Measurements from ENCODE around the gene CSF2. TPM values are rescaled to one million over a fixed set of nuclear protein-coding genes. Genes with fewer than 3 reads are reported as not detected.
"Not testable (repeated sequence)": the region's sequence is repeated elsewhere in the genome, so short reads cannot be mapped to it uniquely, and the experiment has no call there.

CSF2 gene
- total RNA-seq, 2 experiments from 2014 or later: 52.6 to 59.5 TPM

- Mint-ChIP-seq H3K4me1 (peaks cover 77% of the 10 kb centered on the region), H3K27ac (peak overlapping the region; percentile 98), H3K4me3 (peak overlapping the region; percentile 64), H3K36me3 (ENCODE audit: low read depth) (no peaks in the 10 kb centered on the region), H3K9me3 (ENCODE audit: low read depth) (peaks cover 5% of the 10 kb centered on the region), H3K27me3 (no peaks in the 10 kb centered on the region)
- no peak for DNase-seq
- intact Hi-C loops (cut with DNase I, micrococcal nuclease): loop anchor here (1.0 to 10.0 kb wide), 10 partner anchors 11 to 851 kb away; partner anchors contain the start of genes CSF2 (in 1 of the 2) and SLC22A4 (in 1 of the 2)
- POLR2A ChIA-PET: interaction anchor here (0.6 to 1.0 kb wide), 4 partner anchors 122 to 723 kb away, joined by 3 to 6 read pairs (median 5); partner anchors contain the start of gene SLC22A4
- ATAC-seq: no peak
- CTCF ChIA-PET: interaction anchor here (0.7 to 2.4 kb wide), 6 partner anchors 25 to 87 kb away, joined by 3 to 10 read pairs (median 5); partner anchors contain the start of gene CSF2
Measured at GRCh38 chr5:132102944-132103331, 29.3 kb downstream of the CSF2 start.

GRCh38 chr5:132103332-132103951 lies 29.9 kb downstream of the CSF2 start:
- ATAC-seq (peak; percentile 57), DNase-seq (peak; percentile 82)
- POLR2A ChIA-PET: interaction anchor here (0.6 to 0.7 kb wide), 2 partner anchors 122 to 724 kb away, joined by 3 to 4 read pairs; no protein-coding TSS in a partner anchor
- Mint-ChIP-seq H3K36me3 (ENCODE audit: low read depth) (no peaks in the 10 kb centered on the region), H3K9me3 (ENCODE audit: low read depth) (peaks cover 5% of the 10 kb centered on the region), H3K27ac (peak overlapping the region; percentile 98), H3K27me3 (no peaks in the 10 kb centered on the region), H3K4me3 (peak overlapping the region; percentile 64), H3K4me1 (peaks cover 73% of the 10 kb centered on the region)
- CTCF ChIA-PET: interaction anchor here (0.7 to 2.4 kb wide), 4 partner anchors 26 to 94 kb away, joined by 3 to 9 read pairs (median 4); no protein-coding TSS in a partner anchor
- intact Hi-C loops (cut with DNase I, micrococcal nuclease): loop anchor here (1.0 to 10.0 kb wide), 10 partner anchors 11 to 851 kb away; partner anchors contain the start of genes CSF2 (in 1 of the 2) and SLC22A4 (in 1 of the 2)

- peak; percentile 2 for ATAC-seq
Measured at GRCh38 chr5:132103969-132104391, 30.4 kb downstream of the CSF2 start.

GRCh38 chr5:132104556-132104955 lies 31.0 kb downstream of the CSF2 start:
- Mint-ChIP-seq H3K27me3 (no peaks in the 10 kb centered on the region), H3K4me3 (no peak overlapping the region), H3K4me1 (peaks cover 65% of the 10 kb centered on the region), H3K36me3 (ENCODE audit: low read depth) (no peaks in the 10 kb centered on the region), H3K27ac (peak overlapping the region; percentile 51), H3K9me3 (ENCODE audit: low read depth) (peaks cover 5% of the 10 kb centered on the region)
- intact Hi-C loops (cut with DNase I, micrococcal nuclease): loop anchor here (5.0 to 10.0 kb wide), 5 partner anchors 188 to 852 kb away; partner anchors contain the start of gene SLC22A4 (in 1 of the 2)
- no peak for DNase-seq
- ChIA-PET POLR2A (interaction anchor here (0.6 kb wide), 1 partner anchor 83 kb away, joined by 3 read pairs; no protein-coding TSS in a partner anchor), CTCF (interaction anchor here (0.8 to 1.2 kb wide), 2 partner anchors 24 to 96 kb away, joined by 3 to 4 read pairs; no protein-coding TSS in a partner anchor)
- ATAC-seq: peak; percentile 5

More at GRCh38 chr5:132103969-132104391, 30.4 kb downstream of the CSF2 start:
- ChIA-PET CTCF (interaction anchor here (0.8 to 2.4 kb wide), 3 partner anchors 25 to 95 kb away, joined by 3 to 9 read pairs (median 4); no protein-coding TSS in a partner anchor), POLR2A (interaction anchor here (0.7 kb wide), 1 partner anchor 121 kb away, joined by 4 read pairs; no protein-coding TSS in a partner anchor)
- H3K36me3 Mint-ChIP-seq (ENCODE audit: low read depth): no peaks in the 10 kb centered on the region
- H3K4me1 Mint-ChIP-seq: peaks cover 71% of the 10 kb centered on the region
- peak overlapping the region; percentile 64 for H3K4me3 Mint-ChIP-seq
- peak overlapping the region; percentile 98 for H3K27ac Mint-ChIP-seq
- peak; percentile 41 for DNase-seq
- no peaks in the 10 kb centered on the region for H3K27me3 Mint-ChIP-seq
- H3K9me3 Mint-ChIP-seq (ENCODE audit: low read depth): peaks cover 5% of the 10 kb centered on the region
- intact Hi-C loops (cut with DNase I, micrococcal nuclease): loop anchor here (1.0 to 10.0 kb wide), 10 partner anchors 10 to 852 kb away; partner anchors contain the start of genes CSF2 (in 1 of the 2) and SLC22A4 (in 1 of the 2)

GRCh38 chr5:132105688-132106087 lies 32.1 kb downstream of the CSF2 start:
- Mint-ChIP-seq H3K36me3 (ENCODE audit: low read depth) (no peaks in the 10 kb centered on the region), H3K9me3 (ENCODE audit: low read depth) (peaks cover 5% of the 10 kb centered on the region), H3K27ac (peak overlapping the region; percentile 27), H3K27me3 (no peaks in the 10 kb centered on the region), H3K4me3 (no peak overlapping the region), H3K4me1 (peaks cover 63% of the 10 kb centered on the region)
- ChIA-PET CTCF (interaction anchor here (0.8 to 1.2 kb wide), 2 partner anchors 41 to 42 kb away, joined by 3 to 5 read pairs; no protein-coding TSS in a partner anchor), POLR2A (no interaction called here)
- no peak for ATAC-seq
- no peak for DNase-seq
- intact Hi-C loops (cut with DNase I, micrococcal nuclease): loop anchor here in 1 of 2 experiments (10.0 kb wide), 1 partner anchor 649 kb away; no protein-coding TSS in a partner anchor

GRCh38 chr5:132108495-132108894 lies 34.9 kb downstream of the CSF2 start:
- H3K27me3 Mint-ChIP-seq; H3K36me3 Mint-ChIP-seq (ENCODE audit: low read depth); ATAC-seq; DNase-seq; POLR2A ChIA-PET; CTCF ChIA-PET; H3K4me3 Mint-ChIP-seq; H3K9me3 Mint-ChIP-seq (ENCODE audit: low read depth): not testable (repeated sequence)
- H3K4me1 Mint-ChIP-seq: peaks cover 60% of the 10 kb centered on the region
- peak overlapping the region; percentile 27 for H3K27ac Mint-ChIP-seq
- intact Hi-C loops (cut with DNase I, micrococcal nuclease): loop anchor here in 1 of 2 experiments (10.0 kb wide), 1 partner anchor 646 kb away; no protein-coding TSS in a partner anchor

- H3K4me3 Mint-ChIP-seq; H3K27ac Mint-ChIP-seq; H3K27me3 Mint-ChIP-seq; H3K9me3 Mint-ChIP-seq (ENCODE audit: low read depth); H3K36me3 Mint-ChIP-seq (ENCODE audit: low read depth); ATAC-seq; DNase-seq; POLR2A ChIA-PET: not testable (repeated sequence)
- CTCF ChIA-PET: interaction anchor here (0.9 kb wide), 1 partner anchor 370 kb away, joined by 3 read pairs; no protein-coding TSS in a partner anchor
- intact Hi-C loops (cut with DNase I, micrococcal nuclease): loop anchor here in 1 of 2 experiments (10.0 kb wide), 1 partner anchor 646 kb away; no protein-coding TSS in a partner anchor
- H3K4me1 Mint-ChIP-seq: peaks cover 58% of the 10 kb centered on the region
Measured at GRCh38 chr5:132108957-132109356, 35.4 kb downstream of the CSF2 start.

GRCh38 chr5:132109494-132110053 lies 36.0 kb downstream of the CSF2 start:
- ChIA-PET CTCF (interaction anchor here (0.6 to 0.9 kb wide), 4 partner anchors 70 to 520 kb away, joined by 3 to 4 read pairs (median 3); no protein-coding TSS in a partner anchor), POLR2A (no interaction called here)
- Mint-ChIP-seq H3K27me3 (no peaks in the 10 kb centered on the region), H3K9me3 (ENCODE audit: low read depth) (peaks cover 5% of the 10 kb centered on the region), H3K4me3 (peak overlapping the region; percentile 27), H3K27ac (peak overlapping the region; percentile 52), H3K36me3 (ENCODE audit: low read depth) (peaks cover 5% of the 10 kb centered on the region), H3K4me1 (peaks cover 57% of the 10 kb centered on the region)
- ATAC-seq (no peak), DNase-seq (no peak)
- intact Hi-C loops (cut with DNase I, micrococcal nuclease): loop anchor here in 1 of 2 experiments (10.0 kb wide), 1 partner anchor 645 kb away; no protein-coding TSS in a partner anchor

GRCh38 chr5:132110195-132110594 lies 36.6 kb downstream of the CSF2 start:
- no peak for ATAC-seq
- CTCF ChIA-PET: interaction anchor here (0.9 kb wide), 1 partner anchor 520 kb away, joined by 4 read pairs; no protein-coding TSS in a partner anchor
- Mint-ChIP-seq H3K36me3 (ENCODE audit: low read depth) (peaks cover 5% of the 10 kb centered on the region), H3K4me1 (peaks cover 57% of the 10 kb centered on the region), H3K27me3 (no peaks in the 10 kb centered on the region), H3K9me3 (ENCODE audit: low read depth) (peaks cover 5% of the 10 kb centered on the region), H3K27ac (peak overlapping the region; percentile 65), H3K4me3 (peak overlapping the region; percentile 47)
- intact Hi-C loops (cut with DNase I, micrococcal nuclease): no loop called here
- POLR2A ChIA-PET: no interaction called here
- DNase-seq: no peak

- peaks cover 5% of the 10 kb centered on the region for H3K9me3 Mint-ChIP-seq (ENCODE audit: low read depth)
Measured at GRCh38 chr5:132110930-132111329, 37.3 kb downstream of the CSF2 start.

More at GRCh38 chr5:132110930-132111329, 37.3 kb downstream of the CSF2 start:
- intact Hi-C loops (cut with DNase I, micrococcal nuclease): no loop called here
- ChIA-PET POLR2A (interaction anchor here (0.5 kb wide), 1 partner anchor 79 kb away, joined by 8 read pairs; no protein-coding TSS in a partner anchor), CTCF (interaction anchor here (1.0 kb wide), 2 partner anchors 23 to 28 kb away, joined by 3 read pairs; no protein-coding TSS in a partner anchor)
- Mint-ChIP-seq H3K4me1 (peaks cover 58% of the 10 kb centered on the region), H3K4me3 (peak overlapping the region; percentile 47), H3K36me3 (ENCODE audit: low read depth) (peaks cover 5% of the 10 kb centered on the region), H3K27ac (peak overlapping the region; percentile 65), H3K27me3 (no peaks in the 10 kb centered on the region)
- ATAC-seq (peak; percentile 36), DNase-seq (peak; percentile 33)
